IMR-90 (cell line): Measurements from ENCODE around the gene CMPK2. TPM values are rescaled to one million over a fixed set of nuclear protein-coding genes. Genes with fewer than 3 reads are reported as not detected.

Experiments
- ATAC-seq: fragments of 200-7000 bp; cut with Tn5 transposase; 2 replicates; pipeline ENCODE4 v1.9.1; 2020; ENCODE audit warnings: low read depth, mild to moderate bottlenecking, moderate library complexity
- BruUV-seq: library from RNA; stranded (reverse); fragments of 400-500 nt; replicated peaks from 2 replicates; lab custom pipeline; 2021; lab: Mats Ljungman, UMichigan
- CTCF ChIA-PET: fragments of 300-600 bp; formaldehyde crosslinking; extraction: SDS; loops from one replicate; lab custom pipeline; 2021; ENCODE audit warnings: antibody characterized with exemption; lab: Yijun Ruan, JAX
- POLR2A ChIA-PET: fragments of 300-600 bp; sonication (Branson Sonifier 250); formaldehyde crosslinking; loops from one replicate; lab custom pipeline; 2022; ENCODE audit warnings: antibody characterized with exemption; ENCODE audit not compliant: unreplicated experiment; lab: Charles Lee
- DNase-seq: peaks from one replicate; pipeline ENCODE4 v3.0.0; 2013
- H2AFZ ChIP-seq: replicated peaks from 2 replicates; pipeline ENCODE3; 2013; ENCODE audit warnings: low read length, mild to moderate bottlenecking; ENCODE audit not compliant: poor library complexity
- H2AK5ac ChIP-seq: 2 replicates; pipeline ENCODE4 v1.6.1; 2013; ENCODE audit warnings: low read depth, low read length, inconsistent platforms
- H2AK9ac ChIP-seq: replicated peaks from 2 replicates; pipeline ENCODE3; 2013; ENCODE audit warnings: mild to moderate bottlenecking, low read depth, low read length, moderate library complexity; ENCODE audit not compliant: poor library complexity
- H2BK120ac ChIP-seq: 2 replicates; pipeline ENCODE4 v1.6.1; 2013; ENCODE audit warnings: low read depth, low read length, inconsistent platforms
- H2BK15ac ChIP-seq: 3 replicates; pipeline ENCODE4 v1.6.1; 2013; ENCODE audit warnings: low read depth, low read length, inconsistent platforms
- H2BK20ac ChIP-seq: 2 replicates; pipeline ENCODE4 v1.6.1; 2013; ENCODE audit warnings: low read depth, mild to moderate bottlenecking, inconsistent platforms, low read length, moderate library complexity
- H2BK5ac ChIP-seq: 2 replicates; pipeline ENCODE4 v1.6.1; 2013; ENCODE audit warnings: mild to moderate bottlenecking, low read depth, low read length, inconsistent platforms; ENCODE audit not compliant: poor library complexity, severe bottlenecking
- H3K14ac ChIP-seq: replicated peaks from 2 replicates; pipeline ENCODE4 v1.6.1; 2013; ENCODE audit warnings: low read depth, low read length, inconsistent platforms
- H3K18ac ChIP-seq: 2 replicates; pipeline ENCODE4 v1.6.1; 2013; ENCODE audit warnings: low read depth, low read length, control low read depth
- H3K23ac ChIP-seq: 2 replicates; pipeline ENCODE4 v1.6.1; 2013; ENCODE audit warnings: low read depth, low read length, inconsistent platforms
- H3K27ac ChIP-seq: 2 replicates; pipeline ENCODE4 v1.5.1; 2013; ENCODE audit warnings: mild to moderate bottlenecking, control low read depth, low read length; ENCODE audit not compliant: insufficient read depth
- H3K27me3 ChIP-seq: 2 replicates; pipeline ENCODE4 v1.6.1; 2013; ENCODE audit warnings: low read length; ENCODE audit not compliant: control insufficient read depth, insufficient read depth
- H3K36me3 ChIP-seq: 2 replicates; pipeline ENCODE4 v1.6.1; 2013; ENCODE audit warnings: low read length, mixed read lengths; ENCODE audit not compliant: control insufficient read depth, insufficient read depth
- H3K4ac ChIP-seq: 2 replicates; pipeline ENCODE4 v1.6.1; 2013; ENCODE audit warnings: low read depth, low read length, inconsistent platforms
- H3K4me1 ChIP-seq: 2 replicates; pipeline ENCODE4 v1.6.1; 2013; ENCODE audit warnings: low read length, mixed read lengths; ENCODE audit not compliant: control insufficient read depth, insufficient read depth
- H3K4me2 ChIP-seq: 2 replicates; pipeline ENCODE4 v1.6.1; 2013; ENCODE audit warnings: low read depth, mild to moderate bottlenecking, control low read depth, low read length, moderate library complexity
- H3K4me3 ChIP-seq: 2 replicates; pipeline ENCODE4 v1.5.1; 2013; ENCODE audit warnings: low read depth, mild to moderate bottlenecking, control low read depth, low read length, moderate library complexity; ENCODE audit not compliant: insufficient read depth
- H3K56ac ChIP-seq: 2 replicates; pipeline ENCODE4 v1.6.1; 2013; ENCODE audit warnings: low read length, inconsistent platforms; ENCODE audit not compliant: insufficient read depth; ENCODE audit errors: extremely low read depth
- H3K79me1 ChIP-seq, 2 experiments: 2 replicates each; pipeline ENCODE4 v1.6.1; 2013; ENCODE audit warnings: low read length in 2 of 2, inconsistent platforms in 1 of 2, low read depth in 1 of 2
- H3K9ac ChIP-seq: 2 replicates; pipeline ENCODE4 v1.6.1; 2013; ENCODE audit warnings: low read depth, low read length, control low read depth
- H3K9me1 ChIP-seq: 2 replicates; pipeline ENCODE4 v1.6.1; 2013; ENCODE audit warnings: low read length, inconsistent platforms; ENCODE audit not compliant: insufficient read depth
- H3K9me3 ChIP-seq: 2 replicates; pipeline ENCODE4 v1.6.1; 2013; ENCODE audit warnings: low read length; ENCODE audit not compliant: control insufficient read depth, insufficient read depth
- H4K20me1 ChIP-seq: 2 replicates; pipeline ENCODE4 v1.6.1; 2013; ENCODE audit warnings: low read length, inconsistent platforms; ENCODE audit not compliant: insufficient read depth
- H4K5ac ChIP-seq: 2 replicates; pipeline ENCODE4 v1.6.1; 2013; ENCODE audit warnings: mild to moderate bottlenecking, low read depth, low read length, control low read depth
- H4K8ac ChIP-seq, 2 experiments: 2 replicates each; pipeline ENCODE4 v1.6.1; 2013; ENCODE audit warnings: low read depth in 2 of 2, low read length in 2 of 2, control low read depth in 1 of 2, inconsistent platforms in 1 of 2
- H4K91ac ChIP-seq: 2 replicates; pipeline ENCODE4 v1.6.1; 2013; ENCODE audit warnings: low read depth, low read length, inconsistent platforms; ENCODE audit not compliant: insufficient read depth
- BHLHE40 ChIP-seq: fragments of 150-350 bp; IDR thresholded peaks from 2 replicates; pipeline ENCODE4 v1.6.1; 2016; ENCODE audit warnings: mild to moderate bottlenecking, low read depth, low read length
- CEBPB ChIP-seq: IDR thresholded peaks from 2 replicates; pipeline ENCODE4 v1.6.1; 2012; ENCODE audit warnings: low read depth, low read length, improper control_type of control experiment
- CHD1 ChIP-seq: IDR thresholded peaks from 2 replicates; pipeline ENCODE4 v1.6.1; 2012; ENCODE audit warnings: low read depth, low read length, improper control_type of control experiment
- CTCF ChIP-seq: conservative IDR thresholded peaks from 2 replicates; pipeline ENCODE4 v1.5.1; 2012; ENCODE audit warnings: mild to moderate bottlenecking, low read depth, low read length, improper control_type of control experiment
- ELK1 ChIP-seq: fragments of 150-350 bp; IDR thresholded peaks from 2 replicates; pipeline ENCODE4 v1.6.1; 2016; ENCODE audit warnings: low read depth, mild to moderate bottlenecking, low read length, moderate library complexity, borderline replicate concordance
- MAZ ChIP-seq: IDR thresholded peaks from 2 replicates; pipeline ENCODE4 v1.6.1; 2012; ENCODE audit warnings: low read depth, mild to moderate bottlenecking, low read length, improper control_type of control experiment, moderate library complexity, borderline replicate concordance
- NFE2L2 ChIP-seq: fragments of 150-350 bp; IDR thresholded peaks from 2 replicates; pipeline ENCODE4 v1.6.1; 2016; ENCODE audit warnings: low read depth, mild to moderate bottlenecking, low read length
- RFX5 ChIP-seq: IDR thresholded peaks from 2 replicates; pipeline ENCODE4 v1.8.0; 2012; ENCODE audit warnings: low read depth, mild to moderate bottlenecking, low read length, moderate library complexity
- SMC3 ChIP-seq: fragments of 150-350 bp; IDR thresholded peaks from 2 replicates; pipeline ENCODE4 v1.6.1; 2016; ENCODE audit warnings: low read depth, mild to moderate bottlenecking, antibody characterized with exemption, low read length, moderate library complexity
- WGBS, 2 experiments: methylation state at CpG; one replicate each; pipeline versions ENCODE4 v1.1.5 to v1.1.7; 2013; ENCODE audit warnings: missing lambda C conversion rate in 2 of 2; ENCODE audit not compliant: insufficient read length in 1 of 2; ENCODE audit errors: extremely low coverage in 2 of 2; 5-methylcytosine and 5-hydroxymethylcytosine counted together
- dilution Hi-C: fragments of 300-500 bp; cut with HindIII; formaldehyde crosslinking; loops from one replicate; pipeline ENCODE4 v1.14.3; 2018; ENCODE audit warnings: low sequenced_read_pairs; ENCODE audit not compliant: unreplicated experiment
- in situ Hi-C: fragments of 300-500 bp; cut with MboI; formaldehyde crosslinking; loops from 3 replicates; pipeline ENCODE4 v1.14.3; 2019; ENCODE audit warnings: low sequenced_read_pairs, inconsistent platforms, mixed read lengths
- intact Hi-C: fragments of 100-400 bp; cut with micrococcal nuclease; formaldehyde crosslinking; loops from 2 replicates; pipeline ENCODE4 v1.10.0; 2022
- polyA plus RNA-seq, 3 experiments: library from polyadenylated mRNA; depleted of rRNA; stranded (reverse); fragments of >200 nt; gene quantifications; 2 replicates each; pipeline ENCODE4 v1.2.3, GENCODE V29; 2012; ENCODE audit warnings: low replicate concordance in 1 of 3
- total RNA-seq: library from RNA; depleted of rRNA; stranded (reverse); fragments of >200 nt; gene quantifications from 2 replicates; pipeline ENCODE4 v1.2.3, GENCODE V29; 2012
- TF ChIP-seq, protein P1 (sequence below): fragments of 150-350 bp; IDR thresholded peaks from 2 replicates; pipeline ENCODE4 v1.6.1; 2017; ENCODE audit warnings: mild to moderate bottlenecking, antibody characterized with exemption, low read length, low read depth

CMPK2 gene
- total and polyA plus RNA-seq, 2 of the 4 experiments (the other 2 are of a cell fraction) = 0.03 to 0.18 TPM

GRCh38 chr2:6845312-6845711 is 20.4 kb downstream of the CMPK2 start:
- Histone ChIP-seq H4K8ac (no peak overlapping the region), H3K18ac (no peak overlapping the region), H3K36me3 (no peaks in the 10 kb centered on the region), H3K79me1 (no peaks in the 10 kb centered on the region), H2BK20ac (no peak overlapping the region), H3K27me3 (no peaks in the 10 kb centered on the region), H2AFZ (no peak overlapping the region), H2BK15ac (no peak overlapping the region), H2AK5ac (no peak overlapping the region), H4K5ac (no peak overlapping the region), H3K14ac (no peak overlapping the region), H3K9me3 (peaks cover 11% of the 10 kb centered on the region), H3K4me1 (no peaks in the 10 kb centered on the region), H4K20me1 (no peaks in the 10 kb centered on the region), H2AK9ac (no peak overlapping the region), H3K23ac (no peak overlapping the region), H4K91ac (no peak overlapping the region), H3K4ac (no peak overlapping the region), H3K4me2 (no peak overlapping the region), H3K27ac (no peak overlapping the region), H2BK5ac (no peak overlapping the region), H2BK120ac (no peak overlapping the region), H3K9ac (no peak overlapping the region), H3K56ac (no peak overlapping the region), H3K9me1 (no peaks in the 10 kb centered on the region), H3K4me3 (no peak overlapping the region)
- DNase-seq = no peak
- no TSS peak for BruUV-seq
- POLR2A ChIA-PET = no interaction called here
- in situ Hi-C loops (no loop called here), intact Hi-C loops (no loop called here), dilution Hi-C loops (no loop called here)
- TF ChIP-seq BHLHE40 (no peak), RFX5 (no peak), CHD1 (no peak), ELK1 (no peak), MAZ (no peak), NFE2L2 (no peak), SMC3 (no peak), CEBPB (no peak), CTCF (no peak)
- TF ChIP-seq, protein P1, sequence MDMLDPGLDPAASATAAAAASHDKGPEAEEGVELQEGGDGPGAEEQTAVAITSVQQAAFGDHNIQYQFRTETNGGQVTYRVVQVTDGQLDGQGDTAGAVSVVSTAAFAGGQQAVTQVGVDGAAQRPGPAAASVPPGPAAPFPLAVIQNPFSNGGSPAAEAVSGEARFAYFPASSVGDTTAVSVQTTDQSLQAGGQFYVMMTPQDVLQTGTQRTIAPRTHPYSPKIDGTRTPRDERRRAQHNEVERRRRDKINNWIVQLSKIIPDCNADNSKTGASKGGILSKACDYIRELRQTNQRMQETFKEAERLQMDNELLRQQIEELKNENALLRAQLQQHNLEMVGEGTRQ = no peak
- WGBS, 2 experiments = no CpG with 5 or more reads among the region's 3 CpGs
- no peak for ATAC-seq
- CTCF ChIA-PET = no interaction called here
